ENCODE data around the gene ZNRF3. TPM values are rescaled to one million over a fixed set of nuclear protein-coding genes. Genes with fewer than 3 reads are reported as not detected.

ZNRF3 gene
- total and polyA plus RNA-seq, 11 donors: 1.8 to 9.2 (median 6.2) TPM

GRCh38 chr22:29074276-29074772 is 191.0 kb downstream of the ZNRF3 start:
- DNase-seq: no peak
- intact Hi-C loops (cut with DNase I): loop anchor here in 6 of 10 donors (5.0 to 10.0 kb wide), 3 partner anchors 73 to 170 kb away; no protein-coding TSS in a partner anchor
- Histone ChIP-seq H3K4me3 (peak overlapping the region in 11 of 12 donors; percentile 66 to 98 (median 76)), H3K36me3 (no peaks in the 10 kb centered on the region), H3K27ac (peak overlapping the region in 10 of 12 donors; percentile 16 to 86 (median 60)), H3K9me3 (no peaks in the 10 kb centered on the region), H3K27me3 (peaks cover 0 to 46% (median 0%) of the 10 kb centered on the region in 9 donors), H3K4me1 (peaks cover 0 to 70% (median 29%) of the 10 kb centered on the region in 12 donors)
- ATAC-seq: peak in 1 of 4 donors; percentile 12
- TF ChIP-seq POLR2A (IDR thresholded peaks at IDR 0.05) (no peak), CTCF (IDR thresholded peaks at IDR 0.05) (no peak)
- WGBS, 4 donors: 55 to 71% (median 69%) methylated on average over 7 to 10 of the region's 10 CpGs

- ATAC-seq (no peak), DNase-seq (no peak)
- intact Hi-C loops (cut with DNase I): loop anchor here in 5 of 10 donors (10.0 kb wide), 2 partner anchors 77 to 167 kb away; no protein-coding TSS in a partner anchor
- no peak for TF ChIP-seq CTCF (IDR thresholded peaks at IDR 0.05)
- TF ChIP-seq POLR2A (IDR thresholded peaks at IDR 0.05): no peak
- Histone ChIP-seq H3K4me1 (peaks cover 0 to 81% (median 36%) of the 10 kb centered on the region in 12 donors), H3K27me3 (peaks cover 0 to 18% (median 0%) of the 10 kb centered on the region in 9 donors), H3K36me3 (no peaks in the 10 kb centered on the region), H3K27ac (peak overlapping the region in 5 of 12 donors; percentile 27 to 61 (median 52)), H3K9me3 (no peaks in the 10 kb centered on the region), H3K4me3 (no peak overlapping the region)
- 61 to 73% (median 67%) methylated on average over 6 of the region's 6 CpGs for WGBS, 4 donors
Measured at GRCh38 chr22:29078036-29078868, 194.9 kb downstream of the ZNRF3 start.

- Histone ChIP-seq H3K27ac (peak overlapping the region in 5 of 12 donors; percentile 27 to 61 (median 52)), H3K4me1 (peaks cover 0 to 81% (median 35%) of the 10 kb centered on the region in 12 donors), H3K36me3 (no peaks in the 10 kb centered on the region), H3K4me3 (no peak overlapping the region), H3K9me3 (no peaks in the 10 kb centered on the region), H3K27me3 (peaks cover 0 to 12% (median 0%) of the 10 kb centered on the region in 9 donors)
- intact Hi-C loops (cut with DNase I): loop anchor here in 5 of 10 donors (10.0 kb wide), 2 partner anchors 76 to 166 kb away; no protein-coding TSS in a partner anchor
- TF ChIP-seq CTCF (IDR thresholded peaks at IDR 0.05) (no peak), POLR2A (IDR thresholded peaks at IDR 0.05) (no peak)
- 64 to 75% (median 70%) methylated on average over 6 of the region's 6 CpGs for WGBS, 4 donors
- DNase-seq (no peak), ATAC-seq (peak in 3 of 4 donors; percentile 7 to 28 (median 14))
Measured at GRCh38 chr22:29078869-29079207, 195.5 kb downstream of the ZNRF3 start.
